Measurements from ENCODE around the gene RALGPS1.

The RALGPS1 gene, protein sequence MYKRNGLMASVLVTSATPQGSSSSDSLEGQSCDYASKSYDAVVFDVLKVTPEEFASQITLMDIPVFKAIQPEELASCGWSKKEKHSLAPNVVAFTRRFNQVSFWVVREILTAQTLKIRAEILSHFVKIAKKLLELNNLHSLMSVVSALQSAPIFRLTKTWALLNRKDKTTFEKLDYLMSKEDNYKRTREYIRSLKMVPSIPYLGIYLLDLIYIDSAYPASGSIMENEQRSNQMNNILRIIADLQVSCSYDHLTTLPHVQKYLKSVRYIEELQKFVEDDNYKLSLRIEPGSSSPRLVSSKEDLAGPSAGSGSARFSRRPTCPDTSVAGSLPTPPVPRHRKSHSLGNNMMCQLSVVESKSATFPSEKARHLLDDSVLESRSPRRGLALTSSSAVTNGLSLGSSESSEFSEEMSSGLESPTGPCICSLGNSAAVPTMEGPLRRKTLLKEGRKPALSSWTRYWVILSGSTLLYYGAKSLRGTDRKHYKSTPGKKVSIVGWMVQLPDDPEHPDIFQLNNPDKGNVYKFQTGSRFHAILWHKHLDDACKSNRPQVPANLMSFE

DNA sequence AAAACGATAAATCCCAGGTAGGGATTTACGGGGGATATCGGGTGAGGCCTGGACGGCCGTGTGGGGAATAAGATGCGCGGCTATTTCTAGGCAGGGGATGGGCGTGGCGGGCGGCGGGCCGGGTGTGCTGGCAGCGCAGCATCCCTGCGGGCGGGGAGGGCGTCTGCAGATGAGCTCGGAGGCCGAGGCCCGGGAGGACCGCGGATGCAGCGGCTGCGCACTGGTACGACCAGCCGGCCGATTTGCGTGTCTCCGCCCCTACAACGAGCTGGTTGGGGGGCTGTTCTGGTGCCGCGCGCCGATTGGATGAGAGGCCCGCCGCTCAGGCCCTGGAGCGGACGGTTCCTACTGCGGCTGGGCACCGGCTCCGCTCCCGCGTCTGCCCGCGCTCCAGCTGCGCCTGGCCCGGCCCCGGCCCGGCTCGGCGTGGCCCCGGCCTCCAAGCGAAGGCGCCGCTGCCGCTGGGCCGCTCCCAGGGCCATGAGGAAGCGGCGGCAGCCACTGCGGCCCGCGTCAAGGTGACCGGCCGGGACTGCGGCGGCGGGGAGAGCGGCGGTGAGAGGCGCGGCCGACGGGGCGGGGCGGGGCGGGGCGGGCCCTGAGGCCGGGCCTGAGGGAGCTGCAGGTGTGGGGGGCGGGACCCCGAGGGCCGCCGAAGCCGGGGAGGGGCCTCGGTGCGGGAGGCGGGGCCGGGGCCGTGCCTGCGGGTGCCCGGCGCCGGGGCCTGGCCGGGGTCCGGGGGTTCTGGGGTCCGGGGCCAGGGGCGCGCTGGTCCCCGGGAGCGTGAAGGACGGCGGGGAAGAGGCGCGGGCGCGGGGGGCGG lies at the start of gene RALGPS1:
RALGPS1 (plus strand) TSS at position 325 of the 823 bp plus-strand sequence. CDS start 47,508 bp downstream, outside the sequence.
- peak; percentile 99 for DNase-seq

GRCh38 chr9:126869368-126869767 lies 45.2 kb upstream of the RALGPS1 start:
- DNase-seq = no peak

GRCh38 chr9:126872516-126872915 lies 42.1 kb upstream of the RALGPS1 start:
- DNase-seq = no peak

DNA sequence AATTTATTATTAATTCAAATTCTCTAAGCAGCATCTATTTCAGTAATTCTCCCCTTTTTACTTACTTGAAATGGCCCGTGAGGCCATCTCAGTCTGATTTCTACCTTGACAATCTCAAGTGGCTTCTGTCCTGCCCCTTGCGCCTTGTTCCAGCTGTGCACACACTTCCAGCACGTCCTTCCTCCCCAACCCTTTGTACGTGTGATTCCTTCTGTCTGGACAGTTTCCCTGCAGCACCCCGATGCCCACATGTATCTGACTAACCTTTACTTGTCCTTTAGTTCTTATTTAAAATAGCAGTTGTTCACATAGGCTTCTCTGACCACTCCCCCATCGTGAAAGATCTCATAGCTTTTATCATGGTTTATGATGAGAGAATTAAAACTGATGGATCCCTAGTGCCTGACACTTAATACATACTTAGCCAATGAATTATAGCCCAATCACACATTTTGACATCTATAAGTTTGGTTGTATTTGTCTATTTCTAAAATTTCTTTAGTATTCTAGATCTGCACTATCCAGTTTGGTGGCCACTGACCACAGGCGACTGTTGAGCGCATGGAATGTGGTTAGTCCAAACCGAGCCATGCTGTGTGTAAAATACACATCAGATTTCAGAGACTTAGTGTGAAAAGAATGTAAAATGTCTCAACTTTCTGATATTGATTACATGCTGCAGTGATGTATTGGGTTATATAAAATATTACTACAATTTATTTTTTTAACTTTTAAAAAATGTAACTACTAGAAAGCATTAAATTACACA lies 39.9 kb upstream of the RALGPS1 start:
- DNase-seq = no peak

DNA sequence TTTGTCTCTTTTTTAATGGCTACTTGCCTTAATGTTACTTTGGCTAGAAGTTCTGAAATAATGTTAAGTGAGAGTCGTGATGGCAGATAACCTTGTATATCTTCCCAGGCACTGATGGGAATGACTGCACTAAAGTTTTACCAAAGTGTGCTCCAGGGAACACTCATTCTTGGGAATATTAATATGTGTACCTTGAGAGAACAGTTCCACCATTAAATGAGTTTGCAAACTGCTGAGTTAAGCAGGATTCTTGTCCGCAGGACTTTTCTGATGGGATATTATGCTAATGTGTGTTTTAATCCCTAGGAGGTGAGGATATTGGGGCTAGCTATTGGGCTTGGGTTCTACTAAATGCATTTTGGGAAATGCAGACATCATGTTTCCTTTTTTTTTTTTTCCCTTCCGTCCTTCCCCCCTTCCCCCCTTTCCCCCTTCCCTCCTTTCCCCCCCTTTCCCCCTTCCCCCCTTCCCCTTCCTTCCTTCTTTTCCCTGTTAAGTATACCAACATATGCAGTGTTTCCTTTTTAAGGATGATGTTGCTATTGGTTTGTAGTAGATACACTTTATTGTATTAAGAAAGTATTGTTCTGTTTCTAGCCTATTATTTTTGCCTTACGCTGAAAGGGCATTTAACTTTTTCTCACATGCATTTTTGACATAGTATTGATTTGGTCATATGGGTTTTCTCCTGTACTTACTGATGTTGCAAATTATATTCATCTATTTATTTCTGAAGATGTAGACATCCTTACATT lies 38.6 kb upstream of the RALGPS1 start:
- no peak for DNase-seq

- no peak for DNase-seq
These were observed 38.1 kb upstream of the RALGPS1 start for GRCh38 chr9:126876531-126876930.

DNA sequence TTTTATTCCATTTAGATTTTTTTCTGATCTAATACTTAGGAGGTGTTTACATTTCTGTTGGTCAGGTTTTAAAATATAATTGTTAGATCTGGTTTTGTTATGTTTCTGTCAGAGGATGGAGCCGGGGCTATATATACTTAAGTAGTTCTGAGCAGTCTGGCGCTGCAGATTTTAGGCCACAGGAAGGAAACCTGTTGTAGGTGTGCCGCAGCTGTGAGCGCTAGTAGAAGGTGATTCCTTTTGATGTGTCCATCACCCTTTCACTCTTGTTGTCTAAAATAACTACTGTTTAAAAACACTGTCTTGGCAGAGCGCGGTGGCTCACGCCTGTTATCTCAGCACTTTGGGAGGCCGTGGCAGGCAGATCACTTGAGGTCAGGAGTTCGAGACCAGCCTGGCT lies 37.2 kb upstream of the RALGPS1 start:
- no peak for DNase-seq

DNA sequence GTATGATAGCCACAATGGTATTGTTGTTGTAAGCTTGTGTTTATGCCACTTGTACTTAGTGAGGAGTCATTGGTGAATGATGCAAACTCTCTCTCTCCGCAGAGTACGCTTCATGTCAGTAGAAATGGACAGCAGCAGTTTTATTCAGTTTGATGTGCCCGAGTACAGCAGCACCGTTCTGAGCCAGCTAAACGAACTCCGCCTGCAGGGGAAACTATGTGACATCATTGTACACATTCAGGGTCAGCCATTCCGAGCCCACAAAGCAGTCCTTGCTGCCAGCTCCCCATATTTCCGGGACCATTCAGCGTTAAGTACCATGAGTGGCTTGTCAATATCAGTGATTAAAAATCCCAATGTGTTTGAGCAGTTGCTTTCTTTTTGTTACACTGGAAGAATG lies 35.3 kb upstream of the RALGPS1 start:
- no peak for DNase-seq

DNA sequence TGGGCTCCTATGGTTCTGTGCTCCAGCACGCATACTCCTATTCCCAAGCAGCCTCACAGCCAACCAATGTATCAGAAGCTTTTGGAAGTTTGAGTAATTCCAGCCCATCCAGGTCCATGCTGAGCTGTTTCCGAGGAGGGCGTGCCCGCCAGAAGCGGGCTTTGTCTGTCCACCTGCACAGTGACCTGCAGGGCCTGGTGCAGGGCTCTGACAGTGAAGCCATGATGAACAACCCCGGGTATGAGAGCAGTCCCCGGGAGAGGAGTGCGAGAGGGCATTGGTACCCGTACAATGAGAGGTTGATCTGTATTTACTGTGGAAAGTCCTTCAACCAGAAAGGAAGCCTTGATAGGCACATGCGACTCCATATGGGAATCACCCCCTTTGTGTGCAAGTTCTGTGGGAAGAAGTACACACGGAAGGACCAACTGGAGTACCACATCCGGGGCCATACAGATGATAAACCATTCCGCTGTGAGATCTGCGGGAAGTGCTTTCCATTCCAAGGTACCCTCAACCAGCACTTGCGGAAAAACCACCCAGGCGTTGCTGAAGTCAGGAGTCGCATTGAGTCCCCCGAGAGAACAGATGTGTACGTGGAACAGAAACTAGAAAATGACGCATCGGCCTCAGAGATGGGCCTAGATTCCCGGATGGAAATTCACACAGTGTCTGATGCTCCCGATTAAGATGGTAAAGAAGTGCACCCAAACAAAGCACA lies 34.2 kb upstream of the RALGPS1 start:
- no peak for DNase-seq

- no peak for DNase-seq
These were observed 33.6 kb upstream of the RALGPS1 start for GRCh38 chr9:126880947-126881332.

DNA sequence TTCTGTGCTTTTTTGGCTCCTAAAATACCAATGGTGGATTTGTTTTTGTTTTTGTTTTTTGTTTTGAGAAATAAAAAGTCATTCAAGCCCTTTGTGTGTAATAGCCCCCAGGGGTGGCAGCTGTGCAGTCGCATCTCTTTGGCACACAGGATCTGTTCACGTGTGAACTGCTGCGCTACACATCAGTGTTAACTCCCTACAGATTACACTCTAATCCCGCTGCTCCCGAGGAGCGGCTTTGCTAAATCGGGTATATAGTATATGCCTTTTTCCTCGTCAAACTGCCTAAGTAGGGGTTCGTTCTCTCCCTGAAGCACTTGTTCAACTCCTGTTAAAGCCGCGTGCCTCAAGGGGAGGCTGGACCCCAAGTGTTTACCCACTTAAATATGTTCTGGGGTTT lies 31.8 kb upstream of the RALGPS1 start:
- DNase-seq = no peak

DNA sequence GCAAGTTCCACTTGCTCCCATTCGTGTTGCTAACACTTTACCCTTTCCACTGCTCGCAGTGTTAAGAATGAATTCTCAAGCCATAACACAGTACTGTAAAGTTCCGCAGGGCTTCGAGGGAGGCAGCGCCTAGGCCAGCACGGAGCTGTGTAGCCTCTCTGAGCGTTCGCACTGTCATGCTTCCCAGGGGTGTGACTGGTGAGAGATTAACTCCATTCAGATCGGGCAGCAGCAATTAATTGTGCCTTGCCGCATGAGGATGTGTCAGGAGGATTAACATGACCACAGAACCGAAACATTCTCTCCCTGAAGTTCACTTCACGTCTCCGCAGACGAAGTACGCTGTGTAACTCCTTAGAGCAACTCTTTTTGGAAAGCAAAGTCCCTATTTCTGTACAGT lies 30.9 kb upstream of the RALGPS1 start:
- no peak for DNase-seq

GRCh38 chr9:126885131-126885641 lies 29.4 kb upstream of the RALGPS1 start:
- no peak for DNase-seq

- no peak for DNase-seq
These were observed 28.4 kb upstream of the RALGPS1 start for GRCh38 chr9:126886034-126886822.

DNA sequence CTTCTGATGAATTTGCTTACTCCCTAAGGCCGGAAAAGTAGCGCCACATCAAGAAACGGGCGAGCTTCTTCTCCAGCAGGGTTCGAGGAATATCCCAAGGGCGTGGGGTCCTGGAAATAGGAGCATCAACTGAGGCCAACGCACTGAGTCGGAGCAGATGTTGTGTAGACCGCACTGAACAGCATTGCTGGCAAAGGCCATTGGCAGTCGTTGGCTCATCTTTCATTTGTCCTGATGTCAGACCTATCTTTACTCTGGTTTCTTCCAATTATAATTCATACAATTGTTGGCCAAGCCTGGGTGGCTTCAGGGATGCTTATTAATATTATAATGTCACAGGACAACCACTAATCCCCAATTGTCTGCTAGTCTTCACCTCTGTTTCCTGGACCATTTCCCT lies 27.7 kb upstream of the RALGPS1 start:
- no peak for DNase-seq

GRCh38 chr9:126891676-126892075 lies 22.9 kb upstream of the RALGPS1 start:
- no peak for DNase-seq

- no peak for DNase-seq
These were observed 21.5 kb upstream of the RALGPS1 start for GRCh38 chr9:126893079-126893478.

DNA sequence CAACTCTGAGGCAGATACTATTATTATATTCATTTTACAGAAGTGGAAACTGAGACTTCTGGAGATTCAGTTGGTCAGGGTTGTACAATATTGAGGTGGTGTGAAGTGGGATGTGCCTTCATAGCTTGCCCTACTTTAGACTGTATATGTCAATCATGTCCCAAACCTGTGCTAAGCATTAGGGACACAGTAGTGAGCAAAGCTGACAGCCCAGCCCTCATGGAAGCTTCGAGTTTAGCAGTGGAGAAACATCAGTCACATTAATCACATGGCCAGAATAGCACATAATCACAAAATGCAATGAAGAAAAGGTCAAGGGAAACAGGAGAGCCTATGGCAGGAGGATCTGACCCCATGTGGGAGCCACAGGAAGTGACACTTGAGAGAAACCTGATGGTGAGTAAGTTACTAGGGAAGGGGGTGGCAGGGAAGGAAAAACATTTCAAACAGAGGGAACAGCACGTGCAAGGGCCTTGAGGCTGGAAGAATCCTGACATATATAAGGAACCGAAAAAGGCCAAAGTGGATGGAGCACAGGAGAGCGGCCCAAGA lies 20.5 kb upstream of the RALGPS1 start:
- DNase-seq = no peak

- DNase-seq = no peak
These were observed 12.4 kb upstream of the RALGPS1 start for GRCh38 chr9:126902210-126902609.

DNA sequence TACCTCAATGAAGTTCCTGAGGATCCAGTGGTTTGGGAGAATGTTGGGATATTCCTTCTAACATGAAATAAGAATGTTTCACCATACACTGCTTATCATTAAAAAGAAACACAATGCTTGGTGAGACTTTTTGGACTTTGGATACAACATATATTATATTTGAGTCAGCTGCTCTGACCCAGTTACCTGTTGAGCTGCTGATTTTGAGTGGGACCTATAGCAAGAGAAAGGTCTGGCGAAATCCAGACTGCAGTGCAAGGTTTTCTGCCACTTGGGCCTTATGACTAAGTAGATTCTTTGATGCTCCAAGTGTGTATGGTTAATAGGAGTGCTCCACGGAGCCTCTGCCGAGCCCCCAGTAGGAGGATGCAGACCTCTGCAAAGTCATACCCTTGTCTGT lies 10.0 kb upstream of the RALGPS1 start:
- DNase-seq = no peak

All from COR-L47 (cell line).